ENCODE results near the gene PRDM15.

DNA sequence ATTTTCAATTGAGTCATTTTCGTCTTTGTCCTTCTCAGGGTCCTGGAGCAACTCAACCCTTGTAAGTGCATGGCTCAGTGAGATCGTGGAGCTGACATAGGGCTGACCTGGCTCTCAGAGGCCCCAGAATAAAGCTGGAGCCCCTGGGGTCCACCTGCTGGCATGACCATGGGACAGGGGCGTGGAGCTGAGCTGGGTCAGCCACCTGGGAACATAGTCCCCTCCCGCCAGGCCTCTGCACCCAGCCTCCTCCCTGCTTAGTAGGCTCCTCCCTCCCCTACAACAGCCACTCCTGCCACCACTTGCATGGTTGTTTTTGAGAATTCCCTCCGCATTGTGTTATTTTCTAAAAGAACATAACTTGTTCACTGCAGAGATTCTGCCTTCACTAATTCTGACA, 109.2 kb downstream of the PRDM15 start:
- TF ChIP-seq, protein P1, sequence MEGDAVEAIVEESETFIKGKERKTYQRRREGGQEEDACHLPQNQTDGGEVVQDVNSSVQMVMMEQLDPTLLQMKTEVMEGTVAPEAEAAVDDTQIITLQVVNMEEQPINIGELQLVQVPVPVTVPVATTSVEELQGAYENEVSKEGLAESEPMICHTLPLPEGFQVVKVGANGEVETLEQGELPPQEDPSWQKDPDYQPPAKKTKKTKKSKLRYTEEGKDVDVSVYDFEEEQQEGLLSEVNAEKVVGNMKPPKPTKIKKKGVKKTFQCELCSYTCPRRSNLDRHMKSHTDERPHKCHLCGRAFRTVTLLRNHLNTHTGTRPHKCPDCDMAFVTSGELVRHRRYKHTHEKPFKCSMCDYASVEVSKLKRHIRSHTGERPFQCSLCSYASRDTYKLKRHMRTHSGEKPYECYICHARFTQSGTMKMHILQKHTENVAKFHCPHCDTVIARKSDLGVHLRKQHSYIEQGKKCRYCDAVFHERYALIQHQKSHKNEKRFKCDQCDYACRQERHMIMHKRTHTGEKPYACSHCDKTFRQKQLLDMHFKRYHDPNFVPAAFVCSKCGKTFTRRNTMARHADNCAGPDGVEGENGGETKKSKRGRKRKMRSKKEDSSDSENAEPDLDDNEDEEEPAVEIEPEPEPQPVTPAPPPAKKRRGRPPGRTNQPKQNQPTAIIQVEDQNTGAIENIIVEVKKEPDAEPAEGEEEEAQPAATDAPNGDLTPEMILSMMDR (optimal IDR thresholded peaks at IDR 0.05 in 1 of 3, IDR thresholded peaks at IDR 0.05 in 1 of 3, conservative IDR thresholded peaks at IDR 0.05 in 1 of 3; ENCODE audit: extremely low read depth in 1 of 3, insufficient read depth in 2 of 3, low read length in 3 of 3), result no peak
- no peak for TF ChIP-seq EZH2 (IDR thresholded peaks at IDR 0.05; ENCODE audit: low read length)
